HuH-7.5 (cell line): ENCODE data around the gene DLGAP4.

ENCODE experiments used
- DNase-seq: peaks from one replicate; pipeline ENCODE4 v3.0.0; 2011; ENCODE audit warnings: low spot score

The DLGAP4 gene

GRCh38 chr20:36305602-36306551 is at the start of gene DLGAP4:
Gene DLGAP4, plus strand, starts transcription at chr20:36306339. Its CDS starts 125,379 bp downstream, at chr20:36431718.
- no peak for DNase-seq

GRCh38 chr20:36259177-36260061 is 46.7 kb upstream of the DLGAP4 start:
- no peak for DNase-seq

- DNase-seq, result no peak
Measured at GRCh38 chr20:36260316-36260715, 45.8 kb upstream of the DLGAP4 start.

GRCh38 chr20:36261389-36262105 is 44.6 kb upstream of the DLGAP4 start:
- no peak for DNase-seq

- DNase-seq, result no peak
Measured at GRCh38 chr20:36262440-36262839, 43.7 kb upstream of the DLGAP4 start.

- no peak for DNase-seq
Measured at GRCh38 chr20:36264426-36265246, 41.5 kb upstream of the DLGAP4 start.

- DNase-seq, result no peak
Measured at GRCh38 chr20:36266189-36266588, 40.0 kb upstream of the DLGAP4 start.

- DNase-seq, result no peak
Measured at GRCh38 chr20:36267605-36268381, 38.3 kb upstream of the DLGAP4 start.

- DNase-seq, result no peak
Measured at GRCh38 chr20:36268440-36269342, 37.4 kb upstream of the DLGAP4 start.

GRCh38 chr20:36269507-36269906 is 36.6 kb upstream of the DLGAP4 start:
- no peak for DNase-seq

GRCh38 chr20:36270744-36271638 is 35.1 kb upstream of the DLGAP4 start:
- DNase-seq, result no peak

GRCh38 chr20:36271639-36272546 is 34.2 kb upstream of the DLGAP4 start:
- DNase-seq, result no peak

GRCh38 chr20:36272547-36273220 is 33.5 kb upstream of the DLGAP4 start:
- DNase-seq, result no peak

- DNase-seq, result no peak
Measured at GRCh38 chr20:36273414-36274180, 32.5 kb upstream of the DLGAP4 start.

GRCh38 chr20:36274181-36274841 is 31.8 kb upstream of the DLGAP4 start:
- DNase-seq, result no peak
